ENCODE measurements around the gene ARHGAP25. TPM values are rescaled to one million over a fixed set of nuclear protein-coding genes. Genes with fewer than 3 reads are reported as not detected.

The ARHGAP25 gene
- total RNA-seq, 4 donors from 2014 or later: 6.1 to 40.8 (median 11.7) TPM

- no peak for TF ChIP-seq CTCF (IDR thresholded peaks at IDR 0.05)
Observed at GRCh38 chr2:68845043-68845442, 110.4 kb downstream of the ARHGAP25 start.

GRCh38 chr2:68846091-68846490 lies 111.5 kb downstream of the ARHGAP25 start:
- DNase-seq (ENCODE audit: low spot score) (no peak), ATAC-seq (ENCODE audit: low FRiP score) (no peak)
- TF ChIP-seq CTCF (IDR thresholded peaks at IDR 0.05): no peak

More at GRCh38 chr2:68845043-68845442, 110.4 kb downstream of the ARHGAP25 start:
- DNase-seq (ENCODE audit: low spot score) (no peak), ATAC-seq (ENCODE audit: low FRiP score) (no peak)

GRCh38 chr2:68847751-68848150 lies 113.1 kb downstream of the ARHGAP25 start:
- TF ChIP-seq CTCF (IDR thresholded peaks at IDR 0.05): no peak
- DNase-seq (ENCODE audit: low spot score): no peak
- no peak for ATAC-seq (ENCODE audit: low FRiP score)

GRCh38 chr2:68849579-68850030 lies 115.0 kb downstream of the ARHGAP25 start:
- TF ChIP-seq CTCF (IDR thresholded peaks at IDR 0.05): no peak
- DNase-seq (ENCODE audit: low spot score): no peak
- ATAC-seq (ENCODE audit: low FRiP score): no peak

- no peak for DNase-seq (ENCODE audit: low spot score)
- no peak for ATAC-seq (ENCODE audit: low FRiP score)
- TF ChIP-seq CTCF (IDR thresholded peaks at IDR 0.05): no peak
Observed at GRCh38 chr2:68850524-68850923, 115.9 kb downstream of the ARHGAP25 start.

GRCh38 chr2:68853035-68853434 lies 118.4 kb downstream of the ARHGAP25 start:
- TF ChIP-seq CTCF (IDR thresholded peaks at IDR 0.05): no peak
- DNase-seq (ENCODE audit: low spot score): no peak
- ATAC-seq (ENCODE audit: low FRiP score): no peak

GRCh38 chr2:68853915-68854314 lies 119.3 kb downstream of the ARHGAP25 start:
- ATAC-seq (ENCODE audit: low FRiP score) (no peak), DNase-seq (ENCODE audit: low spot score) (no peak)

More at GRCh38 chr2:68853915-68854314, 119.3 kb downstream of the ARHGAP25 start:
- TF ChIP-seq CTCF (IDR thresholded peaks at IDR 0.05): no peak

Measured in omental fat pad (tissue), 4 donors.